Stomach (tissue), 4 donors: ENCODE measurements around the gene ZDHHC16.

Experiments
- CTCF ChIP-seq, 7 experiments: fragments of 450-650 bp in 4 of 7; fragments of 200-600 bp in 3 of 7; sonication (generic) in 3 of 7; IDR thresholded peaks; one replicate each; pipeline ENCODE4 v1.5.1; 2016 to 2019; ENCODE audit warnings: antibody characterized with exemption in 7 of 7, control low read depth in 2 of 7, mild to moderate bottlenecking in 1 of 7
- EP300 ChIP-seq: sonication (generic); formaldehyde crosslinking; IDR thresholded peaks from one replicate; pipeline ENCODE4 v1.6.1; 2017; ENCODE audit warnings: antibody characterized with exemption
- POLR2A ChIP-seq, 4 donors: fragments of 450-650 bp; IDR thresholded peaks; one replicate each; pipeline ENCODE4 v1.6.1; 2016; ENCODE audit warnings: antibody characterized with exemption in 4 of 4, control low read depth in 2 of 4, mild to moderate bottlenecking in 1 of 4, moderate library complexity in 1 of 4
- POLR2AphosphoS5 ChIP-seq, 3 donors: sonication (generic); formaldehyde crosslinking; IDR thresholded peaks; one replicate each; pipeline ENCODE4 v1.6.1; 2016; ENCODE audit warnings: antibody characterized with exemption in 3 of 3

DNA sequence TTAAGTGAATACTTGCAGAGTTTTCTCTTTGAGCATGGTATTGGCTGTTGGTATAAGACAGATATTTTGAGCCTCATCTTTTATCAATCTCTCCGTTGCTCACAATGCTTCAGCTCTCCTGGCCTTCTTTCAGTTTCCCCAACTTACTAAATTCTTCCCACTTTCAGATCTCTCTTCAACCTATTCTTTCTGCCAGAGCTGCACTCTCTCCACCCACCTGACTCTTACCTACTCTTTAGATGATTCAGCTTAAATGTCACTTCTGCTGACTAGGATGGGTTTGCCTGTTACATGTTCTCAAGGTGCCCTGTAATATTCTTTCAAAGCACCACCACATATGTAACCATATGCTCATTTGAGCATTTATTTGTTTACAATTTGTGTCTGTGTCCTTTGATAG, 1.8 kb upstream of the ZDHHC16 start:
- TF ChIP-seq CTCF (IDR thresholded peaks at IDR 0.05) (no peak), POLR2A (IDR thresholded peaks at IDR 0.05) (no peak), POLR2AphosphoS5 (IDR thresholded peaks at IDR 0.05) (no peak), EP300 (no peak)
